ENCODE results near the gene FKBP1A.

The FKBP1A gene

DNA sequence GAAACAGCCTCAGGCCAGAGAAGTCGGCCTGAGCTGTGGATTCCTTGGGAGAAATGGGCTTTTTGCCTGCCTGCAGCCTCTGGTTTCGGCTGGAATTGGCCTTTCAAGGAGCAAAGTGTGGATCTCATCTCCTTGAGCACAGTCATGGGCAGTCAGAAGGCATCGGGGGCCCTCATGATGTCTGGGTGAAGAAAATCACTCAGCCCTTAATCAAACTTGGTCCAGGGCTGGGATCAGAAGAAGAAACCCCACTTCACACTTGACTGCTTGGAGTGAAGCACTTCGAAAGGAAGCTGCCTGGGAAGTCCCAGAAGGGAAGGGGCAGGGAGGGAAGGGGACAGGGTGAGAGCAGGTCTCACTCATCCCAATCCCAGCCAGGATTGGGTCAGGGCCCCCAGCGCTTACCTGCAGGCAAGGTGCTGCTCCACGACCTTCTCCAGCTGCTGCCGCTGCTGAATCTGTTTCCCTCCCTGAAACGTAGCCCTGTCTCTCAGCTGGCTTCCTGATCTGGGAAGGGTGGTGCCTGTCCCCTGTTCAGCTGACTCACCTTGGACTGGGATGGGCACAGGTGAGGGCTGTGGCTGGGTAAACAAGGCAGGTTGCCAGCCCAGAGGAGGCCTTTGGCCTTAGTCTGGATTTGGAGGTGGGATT lies 64.0 kb downstream of the FKBP1A start, which contains the start of gene SDCBP2:
Gene SDCBP2, minus strand, starts transcription at position 460 of the 651 bp plus-strand sequence. CDS start 8,723 bp downstream, outside the sequence.
- in situ Hi-C loops (cut with HindIII; ENCODE audit: low pct_unique_long_range_greater_than_20kb, low sequenced_read_pairs) = no loop called here
- no peak for DNase-seq (ENCODE audit: low read depth in 1 of 2, low spot score in 1 of 2)
- no peak for TF ChIP-seq JUND (IDR thresholded peaks at IDR 0.05; ENCODE audit: low read depth)

DNA sequence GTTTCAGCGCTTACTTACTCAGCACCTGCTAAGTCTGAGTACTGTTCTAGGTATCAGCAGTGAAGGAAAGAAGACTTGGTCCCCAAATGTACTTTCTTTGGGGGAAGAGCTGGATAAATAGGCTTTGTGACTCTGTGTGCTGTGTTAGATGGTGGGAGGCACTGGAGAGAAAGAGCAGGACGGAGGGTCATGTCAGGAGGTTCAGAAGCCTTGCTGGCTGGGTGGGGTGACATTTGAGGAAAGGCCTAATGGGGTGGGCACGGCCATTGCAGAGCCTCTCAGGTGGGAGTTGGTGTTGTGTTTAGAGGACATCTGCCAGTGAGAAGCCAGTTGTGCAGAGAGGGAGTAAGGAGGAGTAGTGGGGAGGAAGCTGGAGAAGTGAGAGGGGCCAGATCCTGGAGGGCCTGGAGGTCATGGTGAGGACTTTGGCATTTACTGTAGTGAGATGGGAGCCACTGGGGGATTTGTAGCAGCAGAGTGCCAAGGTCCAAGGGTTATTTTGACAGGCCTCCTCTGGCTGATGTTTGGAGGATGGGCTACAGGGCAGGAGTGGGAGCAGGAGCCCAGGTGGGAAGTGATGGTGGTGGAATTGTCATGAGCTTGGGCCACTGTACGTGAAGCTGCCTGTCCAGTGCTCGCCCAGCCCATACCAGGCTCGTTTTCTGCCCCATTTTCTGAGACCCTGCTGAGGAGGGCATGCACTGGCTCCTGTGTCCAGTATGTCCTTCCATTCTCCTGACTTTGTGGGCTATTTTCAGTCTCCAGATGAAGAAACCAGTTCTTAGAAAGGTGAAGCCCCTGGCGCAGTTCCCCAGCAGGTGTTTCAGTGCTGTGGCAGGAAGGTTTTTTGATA lies 64.8 kb downstream of the FKBP1A start:
- DNase-seq (ENCODE audit: low read depth in 1 of 2, low spot score in 1 of 2) = no peak
- no peak for TF ChIP-seq JUND (IDR thresholded peaks at IDR 0.05; ENCODE audit: low read depth)
- in situ Hi-C loops (cut with HindIII; ENCODE audit: low pct_unique_long_range_greater_than_20kb, low sequenced_read_pairs) = no loop called here

DNA sequence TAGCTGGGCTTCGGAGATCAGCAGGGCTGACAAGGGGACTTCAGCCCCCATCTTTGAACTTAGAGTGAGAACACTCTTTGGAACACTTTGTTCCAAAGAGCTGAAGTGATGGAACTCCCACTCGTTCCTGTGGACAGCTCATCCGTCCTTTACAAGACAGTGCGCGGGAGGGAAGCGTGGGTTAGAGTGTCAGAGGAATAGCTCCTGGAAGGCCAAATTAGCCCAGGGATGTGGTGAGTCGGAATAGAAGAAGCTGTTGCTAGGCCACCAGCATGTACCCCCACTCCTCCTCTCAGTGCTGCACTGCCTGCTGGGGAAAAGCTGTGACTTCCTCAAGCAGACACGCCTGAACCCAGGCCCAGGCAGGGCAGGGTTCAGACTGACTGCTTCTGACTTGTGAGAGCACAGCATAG lies 65.6 kb downstream of the FKBP1A start:
- DNase-seq (ENCODE audit: low read depth in 1 of 2, low spot score in 1 of 2) = no peak
- TF ChIP-seq JUND (IDR thresholded peaks at IDR 0.05; ENCODE audit: low read depth) = no peak
- in situ Hi-C loops (cut with HindIII; ENCODE audit: low pct_unique_long_range_greater_than_20kb, low sequenced_read_pairs) = no loop called here

DNA sequence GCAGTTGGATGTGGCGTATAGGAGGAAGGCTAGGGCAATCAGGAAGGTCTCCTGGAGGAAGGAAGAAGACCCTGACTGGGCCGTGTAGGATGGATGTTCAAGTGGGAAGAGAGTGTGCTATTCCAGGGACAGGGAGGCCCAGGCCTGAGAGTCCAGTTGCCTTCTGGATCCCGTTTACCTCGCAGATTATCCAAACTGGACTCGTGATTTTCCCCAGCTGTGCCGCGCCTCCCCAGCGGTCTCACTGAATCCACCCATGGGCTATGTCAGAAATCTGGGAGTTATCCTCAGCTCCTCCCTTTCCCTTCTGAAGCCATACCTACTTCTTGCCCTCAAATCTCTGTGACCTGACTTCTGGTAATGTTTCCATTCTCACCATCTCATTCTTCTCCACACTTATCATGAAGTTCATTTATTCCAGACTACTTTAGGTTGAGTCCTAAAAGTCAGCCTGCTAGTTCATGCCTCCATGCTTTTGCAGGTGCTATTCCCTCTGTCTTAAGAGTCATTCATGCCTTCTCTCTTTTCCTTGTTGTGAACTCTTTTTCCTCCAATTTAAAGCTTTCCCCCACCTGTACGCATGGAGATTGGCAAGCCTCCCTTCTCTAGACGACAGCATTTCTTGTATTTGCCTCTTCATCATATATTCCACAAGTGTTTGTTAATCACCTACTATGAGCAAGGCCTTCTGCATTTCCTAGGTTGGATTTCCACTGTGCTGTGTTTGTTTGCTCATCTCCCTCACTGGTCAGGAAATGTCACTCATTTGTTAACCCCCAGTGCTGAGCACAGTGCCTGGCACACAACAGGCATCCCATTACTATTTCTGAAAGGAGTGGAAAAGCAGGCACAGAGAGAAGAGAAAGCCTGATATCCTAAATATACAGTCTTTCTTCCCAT lies 66.6 kb downstream of the FKBP1A start:
- DNase-seq (ENCODE audit: low read depth in 1 of 2, low spot score in 1 of 2) = no peak
- no peak for TF ChIP-seq JUND (IDR thresholded peaks at IDR 0.05; ENCODE audit: low read depth)
- in situ Hi-C loops (cut with HindIII; ENCODE audit: low pct_unique_long_range_greater_than_20kb, low sequenced_read_pairs) = no loop called here

DNA sequence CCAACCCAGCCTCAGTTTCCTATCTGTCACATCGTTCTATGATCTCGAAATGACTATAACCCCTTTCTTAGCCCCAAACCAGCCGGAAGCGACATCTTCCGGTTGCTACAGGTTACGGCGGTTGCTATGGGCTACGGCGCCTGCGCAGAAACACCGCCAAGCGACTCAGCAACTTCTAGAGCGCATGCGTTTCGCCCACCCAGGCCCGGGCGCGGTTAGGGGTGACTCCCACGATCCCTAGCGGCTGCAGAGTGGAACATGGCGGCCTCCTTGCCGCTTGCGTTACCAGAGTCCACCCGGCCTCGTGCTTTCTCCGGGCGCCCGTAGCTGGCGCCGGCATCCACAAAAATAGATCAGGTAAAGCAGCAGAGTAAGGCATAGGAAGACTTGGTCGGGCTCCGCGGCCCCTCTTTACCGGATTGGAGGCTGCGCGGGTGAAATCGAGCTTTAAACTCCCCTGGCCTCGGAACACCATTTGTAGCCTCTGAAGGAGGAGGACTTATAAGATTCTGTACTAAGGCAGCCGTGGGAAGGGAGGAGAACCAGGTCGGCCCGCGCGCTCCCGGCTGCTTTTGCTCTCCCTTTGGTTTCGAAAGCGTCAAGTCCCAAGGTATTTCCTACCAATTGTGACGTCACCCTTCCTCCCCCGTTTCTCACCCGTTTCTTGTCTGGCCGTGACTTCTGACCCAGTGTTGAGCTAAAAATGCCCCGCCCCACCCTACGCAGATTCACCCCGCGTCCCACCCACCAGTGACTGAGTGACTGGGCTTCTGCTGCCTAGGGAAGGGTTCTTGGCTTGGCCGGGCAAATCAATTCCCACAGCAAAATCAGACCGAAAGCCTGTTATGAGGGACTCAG lies 67.5 kb downstream of the FKBP1A start:
- in situ Hi-C loops (cut with HindIII; ENCODE audit: low pct_unique_long_range_greater_than_20kb, low sequenced_read_pairs) = no loop called here
- DNase-seq (ENCODE audit: low read depth in 1 of 2, low spot score in 1 of 2) = peak; percentile 96 to 98
- TF ChIP-seq JUND (IDR thresholded peaks at IDR 0.05; ENCODE audit: low read depth) = no peak

DNA sequence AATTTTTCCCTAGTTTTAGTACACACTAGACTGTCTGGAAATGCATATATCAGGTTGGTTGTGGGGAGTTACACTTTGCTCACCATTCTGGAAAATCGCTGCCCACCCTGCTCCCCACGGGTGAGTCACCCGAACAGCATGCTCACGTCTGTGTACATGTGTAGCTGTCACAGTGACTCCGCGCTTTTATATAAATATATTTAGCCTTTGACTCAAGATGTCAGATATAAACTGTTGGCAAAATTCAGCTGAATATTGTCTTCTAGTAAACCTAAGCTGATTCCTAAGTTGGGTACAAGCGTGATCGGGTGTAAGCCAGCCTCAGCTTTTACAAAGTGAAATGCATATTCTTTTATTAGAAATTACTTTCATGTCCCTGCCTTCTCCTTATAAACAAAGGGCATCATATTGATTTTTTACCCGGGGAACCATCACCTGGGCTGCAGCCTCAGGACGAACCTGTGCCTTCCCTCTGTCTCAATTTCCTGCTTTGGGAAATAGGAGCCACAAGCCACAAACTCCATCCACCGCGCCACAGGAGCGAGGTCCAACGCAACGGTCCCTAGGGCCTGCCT lies 68.2 kb downstream of the FKBP1A start:
- DNase-seq (ENCODE audit: low read depth in 1 of 2, low spot score in 1 of 2) = no peak
- in situ Hi-C loops (cut with HindIII; ENCODE audit: low pct_unique_long_range_greater_than_20kb, low sequenced_read_pairs) = loop anchor here (25.0 kb wide), 1 partner anchor 138 kb away; the partner anchor contains the start of gene NSFL1C
- TF ChIP-seq JUND (IDR thresholded peaks at IDR 0.05; ENCODE audit: low read depth) = no peak

DNA sequence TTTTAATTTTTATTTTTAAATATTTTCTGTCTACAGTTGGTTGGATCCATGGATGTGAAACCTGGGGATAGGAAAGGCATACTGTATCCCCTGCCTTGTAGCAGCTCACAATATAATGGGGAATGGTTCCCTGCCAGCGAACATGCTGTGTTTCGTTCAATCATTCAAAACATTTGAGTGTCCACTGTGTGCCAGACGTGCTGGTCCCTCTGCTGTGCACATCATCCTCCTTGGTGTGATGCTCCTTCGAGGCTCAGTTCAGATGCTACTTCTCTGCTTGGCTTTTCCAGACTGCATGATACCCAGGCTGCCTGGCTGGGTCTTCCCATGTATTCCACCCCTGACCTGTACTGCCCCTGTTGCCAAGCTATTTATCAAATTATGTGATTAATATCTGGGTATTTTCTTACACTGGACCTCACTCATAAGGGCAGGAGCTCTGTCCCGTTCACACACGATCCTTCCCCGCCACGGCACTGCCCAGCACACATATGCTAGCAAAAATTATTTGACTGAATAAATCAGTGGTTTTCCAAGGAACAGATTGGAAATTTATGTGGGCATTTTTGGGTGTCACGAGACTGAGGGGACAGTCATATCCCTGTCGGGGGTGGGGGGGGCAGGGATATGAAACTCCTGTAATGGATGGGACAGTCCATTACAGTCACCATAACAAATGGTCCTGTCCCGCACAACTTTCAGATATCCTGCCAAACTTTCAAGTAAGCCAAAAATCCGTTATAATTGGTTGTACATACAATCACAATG lies 68.8 kb downstream of the FKBP1A start:
- in situ Hi-C loops (cut with HindIII; ENCODE audit: low pct_unique_long_range_greater_than_20kb, low sequenced_read_pairs) = loop anchor here (25.0 kb wide), 1 partner anchor 138 kb away; the partner anchor contains the start of gene NSFL1C
- no peak for DNase-seq (ENCODE audit: low read depth in 1 of 2, low spot score in 1 of 2)
- no peak for TF ChIP-seq JUND (IDR thresholded peaks at IDR 0.05; ENCODE audit: low read depth)

DNA sequence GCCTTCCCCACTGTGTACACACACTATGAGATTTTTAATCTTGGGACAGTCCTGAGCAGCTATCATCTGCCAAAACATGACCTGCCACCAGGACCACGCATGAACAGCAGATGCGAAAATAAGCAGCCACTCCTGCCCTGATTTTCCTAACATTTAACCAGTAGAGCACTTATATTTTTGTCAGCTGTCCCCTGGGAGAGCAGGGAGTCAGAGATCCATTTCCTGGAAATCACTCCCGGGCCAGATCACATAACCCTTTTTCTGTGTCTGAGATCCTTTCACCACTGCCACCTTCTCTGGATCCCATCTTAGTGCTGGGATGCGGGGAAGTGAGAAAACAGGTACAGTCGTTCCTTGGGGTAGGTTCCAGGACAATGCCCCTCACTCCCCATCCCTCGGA lies 69.6 kb downstream of the FKBP1A start:
- DNase-seq (ENCODE audit: low read depth in 1 of 2, low spot score in 1 of 2) = no peak
- in situ Hi-C loops (cut with HindIII; ENCODE audit: low pct_unique_long_range_greater_than_20kb, low sequenced_read_pairs) = loop anchor here (25.0 kb wide), 1 partner anchor 139 kb away; the partner anchor contains the start of gene NSFL1C
- TF ChIP-seq JUND (IDR thresholded peaks at IDR 0.05; ENCODE audit: low read depth) = no peak

DNA sequence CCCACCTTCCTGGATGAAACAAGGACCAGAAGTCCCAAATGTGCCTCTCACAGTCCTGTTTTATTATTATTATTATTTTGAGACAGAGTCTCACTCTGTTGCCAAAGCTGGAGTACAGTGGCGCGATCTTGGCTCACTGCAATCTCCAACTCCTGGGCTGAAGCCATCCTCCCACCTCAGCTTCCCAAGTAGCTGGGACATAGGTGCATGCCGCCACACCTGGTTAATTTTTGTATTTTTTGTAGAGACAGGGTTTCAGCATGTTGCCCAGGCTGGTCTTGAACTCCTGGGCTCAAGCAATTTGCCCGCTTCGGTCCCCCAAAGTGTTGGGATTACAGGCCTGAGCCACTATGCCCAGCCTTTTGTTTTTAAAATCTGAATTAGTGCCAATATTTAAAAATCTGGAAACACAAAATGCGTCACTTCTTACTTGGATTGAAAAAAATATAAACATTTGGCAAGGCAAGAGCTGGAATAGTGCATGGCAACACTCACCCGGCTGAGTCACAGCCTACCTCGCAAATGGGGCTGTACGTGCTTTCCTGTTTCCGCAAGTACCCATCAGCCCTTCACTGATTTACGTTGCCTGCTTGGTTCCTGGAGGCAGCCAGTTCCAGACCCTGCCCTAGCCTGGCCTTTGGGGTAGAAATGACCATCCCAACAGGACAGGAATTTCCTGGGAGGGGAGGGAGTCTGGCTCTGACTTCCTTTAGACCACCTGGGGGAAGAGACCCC lies 70.2 kb downstream of the FKBP1A start:
- in situ Hi-C loops (cut with HindIII; ENCODE audit: low pct_unique_long_range_greater_than_20kb, low sequenced_read_pairs) = loop anchor here (25.0 kb wide), 1 partner anchor 140 kb away; the partner anchor contains the start of gene NSFL1C
- DNase-seq (ENCODE audit: low read depth in 1 of 2, low spot score in 1 of 2) = no peak
- no peak for TF ChIP-seq JUND (IDR thresholded peaks at IDR 0.05; ENCODE audit: low read depth)

DNA sequence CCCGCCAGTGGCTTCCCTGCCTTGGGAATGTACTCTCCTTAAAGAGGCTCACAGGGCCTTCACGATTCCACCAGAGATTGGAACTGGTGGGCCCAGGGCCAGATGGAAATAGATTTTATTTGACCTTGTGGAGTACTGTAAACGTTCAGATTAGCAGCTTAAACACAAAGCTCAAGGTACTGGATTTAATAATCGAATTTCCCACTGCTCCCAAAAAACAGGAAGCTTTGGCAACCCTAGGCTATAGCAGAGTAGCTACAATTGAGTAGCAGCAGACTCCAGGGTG lies 71.3 kb downstream of the FKBP1A start:
- TF ChIP-seq JUND (IDR thresholded peaks at IDR 0.05; ENCODE audit: low read depth) = no peak
- no peak for DNase-seq (ENCODE audit: low read depth in 1 of 2, low spot score in 1 of 2)
- in situ Hi-C loops (cut with HindIII; ENCODE audit: low pct_unique_long_range_greater_than_20kb, low sequenced_read_pairs) = loop anchor here (25.0 kb wide), 1 partner anchor 141 kb away; the partner anchor contains the start of gene NSFL1C
